H1 (cell line): ENCODE measurements around the gene EMX2. TPM values are rescaled to one million over a fixed set of nuclear protein-coding genes. Genes with fewer than 3 reads are reported as not detected.
A peak's percentile ranks its signal among the peaks of the same experiment; 100 is the strongest.

Experiments used
- BCL11A ChIP-seq, 2 experiments: IDR thresholded peaks; one replicate each; pipeline ENCODE4 v1.6.1; 2011; ENCODE audit warnings: low read depth in 2 of 2, low read length in 2 of 2, mild to moderate bottlenecking in 2 of 2
- BRCA1 ChIP-seq: IDR thresholded peaks from 2 replicates; pipeline ENCODE4 v1.6.1; 2012; ENCODE audit warnings: low read depth, low read length, improper control_type of control experiment
- CEBPB ChIP-seq: IDR thresholded peaks from 2 replicates; pipeline ENCODE4 v1.6.1; 2012; ENCODE audit warnings: low read depth, low read length
- CHD7 ChIP-seq: fragments of 300-600 bp; sonication (generic); IDR thresholded peaks from 2 replicates; pipeline ENCODE4 v1.7.1; 2012; ENCODE audit warnings: low read length, moderate library complexity, mild to moderate bottlenecking, inconsistent platforms; ENCODE audit not compliant: insufficient replicate concordance
- CTBP2 ChIP-seq: IDR thresholded peaks from 2 replicates; pipeline ENCODE4 v1.7.0; 2011; ENCODE audit warnings: borderline replicate concordance, mild to moderate bottlenecking, moderate library complexity, mixed read lengths, low read length; ENCODE audit not compliant: insufficient read depth, insufficient read length
- FOSL1 ChIP-seq: IDR thresholded peaks from 2 replicates; pipeline ENCODE4 v1.6.1; 2011; ENCODE audit warnings: mild to moderate bottlenecking, low read depth, low read length, moderate library complexity; ENCODE audit not compliant: insufficient read depth
- KDM4A ChIP-seq: IDR thresholded peaks from one replicate; pipeline ENCODE4 v1.7.1; 2012; ENCODE audit warnings: low read depth, mild to moderate bottlenecking, moderate library complexity, low read length, inconsistent platforms; ENCODE audit not compliant: severe bottlenecking
- KDM5A ChIP-seq: fragments of 200-600 bp; IDR thresholded peaks from 2 replicates; pipeline ENCODE4 v1.7.1; 2012; ENCODE audit warnings: mild to moderate bottlenecking, low read length, inconsistent platforms, mixed read lengths
- RAD21 ChIP-seq, 2 experiments: IDR thresholded peaks in 1 of 2; conservative IDR thresholded peaks in 1 of 2; 2 replicates each; pipeline ENCODE4 v1.6.1; 2011; ENCODE audit warnings: low read depth in 2 of 2, low read length in 2 of 2, improper control_type of control experiment in 1 of 2, inconsistent platforms in 1 of 2, mild to moderate bottlenecking in 1 of 2, moderate library complexity in 1 of 2
- TCF12 ChIP-seq: IDR thresholded peaks from 2 replicates; pipeline ENCODE4 v1.6.1; 2011; ENCODE audit warnings: low read depth, mild to moderate bottlenecking, low read length
- polyA plus RNA-seq, 7 experiments: library from polyadenylated mRNA; depleted of rRNA in 3 of 7; stranded (reverse) in 5 of 7; unstranded in 2 of 7; fragments of >200 nt in 5 of 7; fragments of 200-250 nt in 2 of 7; gene quantifications; 1 replicate in 5 of 7; 2 replicates in 1 of 7; 4 replicates in 1 of 7; pipeline versions ENCODE4 v1.2.1 to v1.2.3, GENCODE V29; 2011 to 2013; ENCODE audit warnings: missing spikeins in 2 of 7, mixed read lengths in 2 of 7
- total RNA-seq: library from RNA; stranded (reverse); fragmentation: NEBNext Ultra II Directional; extraction: Animal tissue kit (Norgen Biotek cat#: 25700); gene quantifications from 2 replicates; pipeline ENCODE4 v1.2.1, GENCODE V29; 2021
- TF ChIP-seq, protein P1 (sequence below): IDR thresholded peaks from 2 replicates; pipeline ENCODE4 v1.6.1; 2012; ENCODE audit warnings: inconsistent platforms

EMX2 gene
- total and polyA plus RNA-seq, 2 of the 8 experiments (the other 6 are each of a cell fraction or from before 2014, with no cell fraction given): not detected

DNA sequence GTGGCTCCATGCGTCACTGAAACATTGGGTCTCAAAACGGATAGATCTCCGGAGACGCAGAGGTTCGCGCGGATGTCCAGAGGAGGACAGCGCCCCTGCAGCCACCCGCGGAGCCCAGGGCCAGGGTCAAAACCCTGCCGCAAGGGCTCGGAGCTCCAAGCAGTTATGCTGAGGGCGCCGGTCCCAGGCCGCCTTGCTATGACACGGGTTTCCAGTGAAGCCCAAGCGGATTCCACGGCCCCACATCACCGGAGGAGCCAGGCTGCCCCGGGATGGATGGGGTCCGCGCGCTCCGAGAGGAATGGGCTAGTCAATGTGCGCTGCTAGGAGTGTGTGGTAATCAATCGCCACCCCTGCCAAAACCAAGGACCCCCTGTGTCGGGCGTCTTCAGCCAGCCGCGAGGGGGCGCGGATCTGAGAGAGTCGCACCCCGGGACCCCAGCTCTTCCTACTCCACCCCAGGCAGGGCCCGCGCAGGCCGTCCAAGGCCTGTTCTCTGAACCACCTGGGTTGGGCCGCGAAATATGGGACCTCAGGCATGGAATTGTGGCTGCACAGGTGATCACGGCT is 5.6 kb upstream of the EMX2 start (continued):
- no peak for TF ChIP-seq CHD7
- TF ChIP-seq BCL11A (IDR thresholded peaks at IDR 0.05; ENCODE audit: low read depth in 2 of 2, low read length in 2 of 2): no peak
- TF ChIP-seq CEBPB: no peak
- no peak for TF ChIP-seq FOSL1
- no peak for TF ChIP-seq BRCA1
- no peak for TF ChIP-seq KDM5A
- TF ChIP-seq RAD21 (IDR thresholded peaks at IDR 0.05 in 1 of 2, conservative IDR thresholded peaks at IDR 0.05 in 1 of 2; ENCODE audit: low read depth in 2 of 2, low read length in 2 of 2): peak; percentile 7 to 33; a peak in 3 of 4 replicates
- TF ChIP-seq CTBP2: no peak
- no peak for TF ChIP-seq KDM4A
- TF ChIP-seq, protein P1, sequence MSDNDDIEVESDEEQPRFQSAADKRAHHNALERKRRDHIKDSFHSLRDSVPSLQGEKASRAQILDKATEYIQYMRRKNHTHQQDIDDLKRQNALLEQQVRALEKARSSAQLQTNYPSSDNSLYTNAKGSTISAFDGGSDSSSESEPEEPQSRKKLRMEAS: no peak
- TF ChIP-seq TCF12: no peak
